ENCODE measurements around the gene SRPK2. TPM values are rescaled to one million over a fixed set of nuclear protein-coding genes. Genes with fewer than 3 reads are reported as not detected.

Gene SRPK2
- polyA plus RNA-seq, 1 donor from 2014 or later, result 118 TPM

DNA sequence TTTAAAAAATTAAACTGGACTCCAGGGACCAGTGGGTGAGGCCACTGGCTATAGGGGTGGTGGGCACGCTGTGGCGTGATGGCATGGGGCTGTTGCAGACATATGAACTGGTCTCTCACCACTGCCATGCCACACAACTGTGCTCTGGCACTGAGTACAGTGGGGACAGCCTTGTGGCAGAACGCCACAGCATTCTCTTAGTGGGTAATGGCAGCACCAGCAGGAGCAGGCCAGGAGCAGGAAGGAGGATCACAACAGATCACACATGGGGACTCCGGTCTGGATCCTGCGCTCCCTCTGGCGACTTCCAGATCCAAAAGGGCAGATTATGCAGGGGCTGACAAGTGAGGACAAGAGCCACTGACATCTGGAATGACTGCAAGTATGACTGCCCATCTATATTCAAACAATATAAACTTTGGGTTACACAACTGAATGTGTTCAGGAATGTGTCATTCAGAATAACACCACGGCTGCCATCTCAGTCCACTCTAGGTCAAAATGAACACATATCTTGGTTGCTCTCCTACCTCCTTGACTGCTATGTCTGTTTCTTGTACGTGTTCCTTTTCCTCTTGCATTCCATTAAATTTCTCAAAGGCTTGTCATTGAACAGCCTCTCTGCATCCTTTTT is 198.7 kb downstream of the SRPK2 start:
- Histone ChIP-seq H2AFZ (ENCODE audit: low read depth, low read length) (no peak overlapping the region), H3K27me3 (ENCODE audit: insufficient read depth, low read depth, low read length) (no peaks in the 10 kb centered on the region), H4K20me1 (ENCODE audit: insufficient read depth) (no peaks in the 10 kb centered on the region), H3F3A (ENCODE audit: insufficient read depth, low read length, poor library complexity, severe bottlenecking) (no peaks in the 10 kb centered on the region), H3K9me3 (ENCODE audit: low read length) (no peaks in the 10 kb centered on the region), H3K4me2 (ENCODE audit: low read length) (no peak overlapping the region), H3K27ac (ENCODE audit: low read length) (no peak overlapping the region), H3K4me3 (ENCODE audit: low read length) (no peak overlapping the region), H3K36me3 (ENCODE audit: insufficient read depth, low read length) (no peaks in the 10 kb centered on the region), H3K9me2 (ENCODE audit: insufficient read depth, low read length) (no peaks in the 10 kb centered on the region), H3K9ac (ENCODE audit: low read length) (no peak overlapping the region), H3K79me2 (replicated peaks; ENCODE audit: insufficient read depth, low read length) (peaks cover 8% of the 10 kb centered on the region)
- TF ChIP-seq EP300 (conservative IDR thresholded peaks at IDR 0.05; ENCODE audit: poor library complexity, severe bottlenecking), result no peak
- TF ChIP-seq CTCF (IDR thresholded peaks at IDR 0.05; ENCODE audit: poor library complexity, severe bottlenecking), result no peak
- TF ChIP-seq POLR2AphosphoS5 (IDR thresholded peaks at IDR 0.05), result no peak
- no peak for TF ChIP-seq EZH2 (IDR thresholded peaks at IDR 0.05; ENCODE audit: borderline replicate concordance, insufficient read depth, low read length, poor library complexity, severe bottlenecking)
- no peak for TF ChIP-seq TAF1 (IDR thresholded peaks at IDR 0.05; ENCODE audit: low read depth)
- no peak for TF ChIP-seq SMC3 (conservative IDR thresholded peaks at IDR 0.05; ENCODE audit: poor library complexity)
- TF ChIP-seq MXI1 (conservative IDR thresholded peaks at IDR 0.05; ENCODE audit: poor library complexity, severe bottlenecking), result no peak

- Histone ChIP-seq H3K4me3 (ENCODE audit: low read length) (no peak overlapping the region), H3F3A (ENCODE audit: insufficient read depth, low read length, poor library complexity, severe bottlenecking) (no peaks in the 10 kb centered on the region), H3K27me3 (ENCODE audit: insufficient read depth, low read depth, low read length) (no peaks in the 10 kb centered on the region), H3K36me3 (ENCODE audit: insufficient read depth, low read length) (no peaks in the 10 kb centered on the region), H3K4me2 (ENCODE audit: low read length) (no peak overlapping the region), H3K9ac (ENCODE audit: low read length) (no peak overlapping the region), H2AFZ (ENCODE audit: low read depth, low read length) (no peak overlapping the region), H4K20me1 (ENCODE audit: insufficient read depth) (no peaks in the 10 kb centered on the region), H3K9me2 (ENCODE audit: insufficient read depth, low read length) (no peaks in the 10 kb centered on the region), H3K27ac (ENCODE audit: low read length) (no peak overlapping the region), H3K9me3 (ENCODE audit: low read length) (no peaks in the 10 kb centered on the region), H3K79me2 (replicated peaks; ENCODE audit: insufficient read depth, low read length) (no peaks in the 10 kb centered on the region)
- TF ChIP-seq EZH2 (IDR thresholded peaks at IDR 0.05; ENCODE audit: borderline replicate concordance, insufficient read depth, low read length, poor library complexity, severe bottlenecking) (no peak), CTCF (IDR thresholded peaks at IDR 0.05; ENCODE audit: poor library complexity, severe bottlenecking) (no peak), TAF1 (IDR thresholded peaks at IDR 0.05; ENCODE audit: low read depth) (no peak), RAD21 (conservative IDR thresholded peaks at IDR 0.05) (no peak), MXI1 (conservative IDR thresholded peaks at IDR 0.05; ENCODE audit: poor library complexity, severe bottlenecking) (no peak), EP300 (conservative IDR thresholded peaks at IDR 0.05; ENCODE audit: poor library complexity, severe bottlenecking) (no peak), REST (IDR thresholded peaks at IDR 0.05; ENCODE audit: borderline replicate concordance) (no peak), POLR2AphosphoS5 (IDR thresholded peaks at IDR 0.05) (no peak), SMC3 (conservative IDR thresholded peaks at IDR 0.05; ENCODE audit: poor library complexity) (no peak)
Observed at GRCh38 chr7:105188201-105188600, 200.5 kb downstream of the SRPK2 start.

All from neural cell (in vitro differentiated cells).